Measurements from ENCODE around the gene RAP1A. TPM values are rescaled to one million over a fixed set of nuclear protein-coding genes. Genes with fewer than 3 reads are reported as not detected.

Gene RAP1A
- total RNA-seq, 3 donors from 2014 or later: 45.9 to 72.8 (median 54.9) TPM

- Histone ChIP-seq H3K4me1 (peaks cover 0 to 17% of the 10 kb centered on the region in 2 donors), H3K27ac (no peak overlapping the region), H3K36me3 (no peaks in the 10 kb centered on the region), H3K27me3 (no peaks in the 10 kb centered on the region), H3K4me3 (no peak overlapping the region), H3K9me3 (no peaks in the 10 kb centered on the region)
- intact Hi-C loops (cut with DNase I; ENCODE audit: low total_unique reads): no loop called here
- DNase-seq (ENCODE audit: low spot score in 2 of 2): no peak
- TF ChIP-seq CTCF (IDR thresholded peaks at IDR 0.05) (no peak), POLR2AphosphoS5 (IDR thresholded peaks at IDR 0.05) (no peak), POLR2A (IDR thresholded peaks at IDR 0.05) (no peak)
Observed at GRCh38 chr1:111596499-111596898, 23.1 kb upstream of the RAP1A start.

DNA sequence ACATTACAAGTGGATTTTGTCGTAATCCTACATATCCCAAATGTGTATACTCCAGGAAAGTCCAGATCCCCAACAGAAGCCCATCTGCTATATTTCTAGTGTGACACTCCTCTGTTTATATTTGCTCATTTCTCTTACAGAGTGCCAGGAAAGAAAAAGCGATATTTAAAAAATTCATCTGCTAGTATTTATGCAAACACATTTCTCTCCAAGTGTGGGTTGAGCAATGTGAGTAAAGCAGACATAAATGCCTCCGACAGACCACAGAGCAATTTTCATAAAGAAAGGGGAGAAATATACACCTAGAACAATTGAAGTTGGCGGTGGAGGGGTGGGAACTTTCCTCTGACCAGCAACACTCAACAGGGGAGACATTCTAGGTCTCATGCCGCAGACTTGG lies 22.2 kb upstream of the RAP1A start:
- H3K27me3 ChIP-seq: no peaks in the 10 kb centered on the region
- DNase-seq (ENCODE audit: low spot score in 2 of 2): no peak
- H3K27ac ChIP-seq: no peak overlapping the region
- no peak overlapping the region for H3K4me3 ChIP-seq
- TF ChIP-seq POLR2AphosphoS5 (IDR thresholded peaks at IDR 0.05): no peak
- TF ChIP-seq POLR2A (IDR thresholded peaks at IDR 0.05): no peak
- no peak for TF ChIP-seq CTCF (IDR thresholded peaks at IDR 0.05)
- H3K36me3 ChIP-seq: no peaks in the 10 kb centered on the region
- H3K4me1 ChIP-seq: peaks cover 0 to 10% of the 10 kb centered on the region in 2 donors
- no peaks in the 10 kb centered on the region for H3K9me3 ChIP-seq
- intact Hi-C loops (cut with DNase I; ENCODE audit: low total_unique reads): no loop called here

- Histone ChIP-seq H3K27me3 (no peaks in the 10 kb centered on the region), H3K27ac (no peak overlapping the region), H3K9me3 (no peaks in the 10 kb centered on the region), H3K36me3 (no peaks in the 10 kb centered on the region), H3K4me3 (no peak overlapping the region), H3K4me1 (no peaks in the 10 kb centered on the region)
- intact Hi-C loops (cut with DNase I; ENCODE audit: low total_unique reads): no loop called here
- no peak for DNase-seq (ENCODE audit: low spot score in 2 of 2)
- TF ChIP-seq POLR2AphosphoS5 (IDR thresholded peaks at IDR 0.05): no peak
- no peak for TF ChIP-seq POLR2A (IDR thresholded peaks at IDR 0.05)
- no peak for TF ChIP-seq CTCF (IDR thresholded peaks at IDR 0.05)
Observed at GRCh38 chr1:111598544-111598943, 21.0 kb upstream of the RAP1A start.

- no peak for TF ChIP-seq CTCF (IDR thresholded peaks at IDR 0.05)
- TF ChIP-seq POLR2AphosphoS5 (IDR thresholded peaks at IDR 0.05): no peak
- TF ChIP-seq POLR2A (IDR thresholded peaks at IDR 0.05): no peak
- Histone ChIP-seq H3K4me1 (no peaks in the 10 kb centered on the region), H3K36me3 (no peaks in the 10 kb centered on the region), H3K27ac (no peak overlapping the region), H3K9me3 (no peaks in the 10 kb centered on the region), H3K27me3 (no peaks in the 10 kb centered on the region), H3K4me3 (no peak overlapping the region)
- intact Hi-C loops (cut with DNase I; ENCODE audit: low total_unique reads): no loop called here
- DNase-seq (ENCODE audit: low spot score in 2 of 2): no peak
Observed at GRCh38 chr1:111599781-111600693, 19.6 kb upstream of the RAP1A start.

- TF ChIP-seq CTCF (IDR thresholded peaks at IDR 0.05) (no peak), POLR2A (IDR thresholded peaks at IDR 0.05) (no peak), POLR2AphosphoS5 (IDR thresholded peaks at IDR 0.05) (no peak)
- Histone ChIP-seq H3K4me3 (no peak overlapping the region), H3K27me3 (no peaks in the 10 kb centered on the region), H3K9me3 (no peaks in the 10 kb centered on the region), H3K27ac (no peak overlapping the region), H3K4me1 (no peaks in the 10 kb centered on the region), H3K36me3 (no peaks in the 10 kb centered on the region)
- intact Hi-C loops (cut with DNase I; ENCODE audit: low total_unique reads): no loop called here
- no peak for DNase-seq (ENCODE audit: low spot score in 2 of 2)
Observed at GRCh38 chr1:111600886-111601386, 18.7 kb upstream of the RAP1A start.
